A549 (cell line): ENCODE measurements around the gene RERE.

ENCODE experiments used
- CTCF ChIP-seq: fragments of >200 bp; sonication (Bioruptor Twin); formaldehyde crosslinking; IDR thresholded peaks from 3 replicates; pipeline ENCODE4 v1.5.1; 2016
- EHF ChIP-seq: fragments of 250-450 bp; sonication (Bioruptor Pico); IDR thresholded peaks from 2 replicates; pipeline ENCODE4 v1.5.0; 2020; ENCODE audit warnings: mild to moderate bottlenecking
- HDAC2 ChIP-seq: fragments of 200-600 bp; sonication (generic); IDR thresholded peaks from 2 replicates; pipeline ENCODE4 v1.6.1; 2016
- MYC ChIP-seq: IDR thresholded peaks from 2 replicates; pipeline ENCODE4 v1.6.1; 2012; ENCODE audit warnings: mild to moderate bottlenecking, inconsistent platforms, low read length, improper control_type of control experiment, borderline replicate concordance
- RAD21 ChIP-seq, 2 experiments: fragments of >200 bp in 1 of 2; sonication (Bioruptor Twin) in 1 of 2; formaldehyde crosslinking in 1 of 2; IDR thresholded peaks in 1 of 2; conservative IDR thresholded peaks in 1 of 2; 2 replicates in 1 of 2; 3 replicates in 1 of 2; pipeline ENCODE4 v1.6.1; 2012 to 2018; ENCODE audit warnings: inconsistent platforms in 1 of 2
- RFX5 ChIP-seq: fragments of 450-650 bp; IDR thresholded peaks from 2 replicates; pipeline ENCODE4 v1.7.1; 2014; ENCODE audit warnings: antibody characterized with exemption, mild to moderate bottlenecking, moderate library complexity
- RNF2 ChIP-seq: fragments of 200-600 bp; sonication (generic); IDR thresholded peaks from 2 replicates; pipeline ENCODE4 v1.6.1; 2016; ENCODE audit warnings: low read depth, mild to moderate bottlenecking, antibody characterized with exemption, moderate library complexity, borderline replicate concordance
- SMC3 ChIP-seq: fragments of >200 bp; sonication (Bioruptor Twin); formaldehyde crosslinking; IDR thresholded peaks from 3 replicates; pipeline ENCODE4 v1.6.1; 2018; ENCODE audit warnings: inconsistent platforms
- SREBF2 ChIP-seq: fragments of 450-650 bp; IDR thresholded peaks from 2 replicates; pipeline ENCODE4 v1.6.1; 2014; ENCODE audit warnings: mild to moderate bottlenecking, moderate library complexity

- TF ChIP-seq CTCF (no peak), EHF (CRISPR knock-in tag) (no peak), SREBF2 (no peak), HDAC2 (no peak), RAD21 (conservative IDR thresholded peaks at IDR 0.05 in 1 of 2, IDR thresholded peaks at IDR 0.05 in 1 of 2) (no peak), SMC3 (no peak), RFX5 (no peak), MYC (no peak), RNF2 (no peak)
Measured at GRCh38 chr1:8517661-8518489, 299.6 kb downstream of the RERE start.
